Thyroid gland (tissue), 4 donors: ENCODE data around the gene CYP27A1. TPM values are rescaled to one million over a fixed set of nuclear protein-coding genes. Genes with fewer than 3 reads are reported as not detected.

Experiments used
- DNase-seq, 2 donors: peaks; one replicate each; pipeline ENCODE4 v3.0.0-alpha.2; 2019
- H3K27ac ChIP-seq, 3 donors: fragments of 200-600 bp; sonication (generic); 1 replicate in 2 of 3; 2 replicates in 1 of 3; pipeline ENCODE4 v1.5.1; 2016 to 2019; ENCODE audit warnings: mild to moderate bottlenecking in 1 of 3, moderate library complexity in 1 of 3
- H3K27me3 ChIP-seq: fragments of 200-600 bp; sonication (generic); one replicate; pipeline ENCODE4 v1.5.1; 2019
- H3K36me3 ChIP-seq, 2 donors: fragments of 200-600 bp; sonication (generic); one replicate each; pipeline ENCODE4 v1.5.1; 2016 to 2019
- H3K4me1 ChIP-seq, 2 donors: fragments of 200-600 bp; sonication (generic); one replicate each; pipeline ENCODE4 v1.5.1; 2017 to 2019
- H3K4me3 ChIP-seq, 3 donors: fragments of 200-600 bp; sonication (generic); replicated peaks in 1 of 3; 1 replicate in 2 of 3; 2 replicates in 1 of 3; pipeline ENCODE4 v1.5.1; 2016; ENCODE audit warnings: mild to moderate bottlenecking in 1 of 3
- H3K9me3 ChIP-seq: fragments of 200-600 bp; sonication (generic); one replicate; pipeline ENCODE4 v1.5.1; 2017
- CTCF ChIP-seq, 6 experiments: fragments of 200-600 bp in 3 of 6; fragments of 450-650 bp in 3 of 6; sonication (generic) in 3 of 6; IDR thresholded peaks; one replicate each; pipeline ENCODE4 v1.5.1; 2016 to 2019; ENCODE audit warnings: antibody characterized with exemption in 6 of 6, mild to moderate bottlenecking in 2 of 6, inconsistent platforms in 1 of 6, moderate library complexity in 1 of 6
- POLR2A ChIP-seq, 2 donors: fragments of 450-650 bp; IDR thresholded peaks; one replicate each; pipeline ENCODE4 v1.6.1; 2017; ENCODE audit warnings: antibody characterized with exemption in 2 of 2, mild to moderate bottlenecking in 2 of 2, moderate library complexity in 1 of 2
- WGBS, 2 donors: methylation state at CpG; one replicate each; pipeline ENCODE4 v1.1.5; 2017; 5-methylcytosine and 5-hydroxymethylcytosine counted together
- intact Hi-C: fragments of 100-400 bp; cut with DNase I; formaldehyde crosslinking; loops from one replicate; pipeline ENCODE4 v1.15.1; 2023
- total RNA-seq, 4 donors: library from RNA; depleted of rRNA; stranded (reverse); fragments of >200 nt; gene quantifications; one replicate each; pipeline ENCODE4 v1.2.3, GENCODE V29; 2016

The CYP27A1 gene
- 10 to 100 TPM in 3 of 4 donors, 1 to 10 TPM in 1; 9.0 to 26.8 (median 17.0) TPM for total RNA-seq

DNA sequence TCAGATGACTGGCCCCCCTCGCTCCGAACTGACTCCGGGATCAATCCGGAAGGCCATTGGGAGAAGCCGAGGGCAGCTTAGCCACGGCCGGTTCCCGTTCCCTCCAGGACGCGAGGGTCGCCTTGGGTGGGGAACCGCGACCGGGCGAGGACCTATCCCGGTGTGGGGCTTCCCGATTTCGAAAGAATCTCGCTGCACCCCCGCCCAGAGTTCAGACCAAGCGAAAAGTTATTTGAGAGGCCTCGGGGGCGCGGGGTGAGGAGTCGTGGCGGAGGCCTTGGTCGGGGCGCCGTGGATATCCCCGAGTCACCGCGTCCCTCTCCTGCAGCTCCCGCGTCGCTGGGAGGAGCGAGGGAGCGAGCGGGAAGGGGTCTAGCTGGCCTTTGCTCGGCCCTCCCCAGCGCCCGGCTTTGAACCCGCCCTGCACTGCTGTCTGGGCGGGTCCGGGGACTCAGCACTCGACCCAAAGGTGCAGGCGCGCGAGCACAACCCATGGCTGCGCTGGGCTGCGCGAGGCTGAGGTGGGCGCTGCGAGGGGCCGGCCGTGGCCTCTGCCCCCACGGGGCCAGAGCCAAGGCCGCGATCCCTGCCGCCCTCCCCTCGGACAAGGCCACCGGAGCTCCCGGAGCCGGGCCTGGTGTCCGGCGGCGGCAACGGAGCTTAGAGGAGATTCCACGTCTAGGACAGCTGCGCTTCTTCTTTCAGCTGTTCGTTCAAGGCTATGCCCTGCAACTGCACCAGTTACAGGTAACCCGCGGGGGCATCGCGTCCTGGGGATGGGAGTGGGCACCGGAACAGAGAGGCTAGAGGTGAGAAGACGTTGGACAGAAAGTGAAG, at the start of gene CYP27A1:
Gene CYP27A1 (plus strand): TSS at position 457 of the 837 bp plus-strand sequence. CDS start 36 bp downstream, at position 493.
- Histone ChIP-seq H3K4me3 (peak within 1 kb of the TSS; percentile 8 to 71 (median 28)), H3K36me3 (no peaks in the 10 kb centered on the region), H3K27me3 (peaks cover 6% of the 10 kb centered on the region), H3K9me3 (no peaks in the 10 kb centered on the region), H3K27ac (peak within 1 kb of the TSS; percentile 2 to 68 (median 29)), H3K4me1 (peaks cover 0 to 7% of the 10 kb centered on the region in 2 donors)
- peak; percentile 43 to 48 for DNase-seq
- intact Hi-C loops: no loop called here
- 4 to 5% methylated on average over 23 to 44 of the region's 76 CpGs for WGBS, 2 donors
- TF ChIP-seq CTCF (IDR thresholded peaks at IDR 0.05): no peak
- no peak for TF ChIP-seq POLR2A (IDR thresholded peaks at IDR 0.05)

GRCh38 chr2:218732761-218733158, 49.2 kb upstream of the CYP27A1 start:
- Histone ChIP-seq H3K9me3 (no peaks in the 10 kb centered on the region), H3K4me1 (peaks cover 0 to 4% of the 10 kb centered on the region in 2 donors), H3K36me3 (peaks cover 0 to 2% of the 10 kb centered on the region in 2 donors), H3K27me3 (no peaks in the 10 kb centered on the region), H3K27ac (no peak overlapping the region), H3K4me3 (no peak overlapping the region)
- TF ChIP-seq CTCF (IDR thresholded peaks at IDR 0.05) (no peak), POLR2A (IDR thresholded peaks at IDR 0.05) (no peak)
- no peak for DNase-seq
- 82 to 89% methylated on average over 2 of the region's 2 CpGs for WGBS, 2 donors
- intact Hi-C loops: loop anchor here (5.0 kb wide), 1 partner anchor 115 kb away; no protein-coding TSS in a partner anchor

DNA sequence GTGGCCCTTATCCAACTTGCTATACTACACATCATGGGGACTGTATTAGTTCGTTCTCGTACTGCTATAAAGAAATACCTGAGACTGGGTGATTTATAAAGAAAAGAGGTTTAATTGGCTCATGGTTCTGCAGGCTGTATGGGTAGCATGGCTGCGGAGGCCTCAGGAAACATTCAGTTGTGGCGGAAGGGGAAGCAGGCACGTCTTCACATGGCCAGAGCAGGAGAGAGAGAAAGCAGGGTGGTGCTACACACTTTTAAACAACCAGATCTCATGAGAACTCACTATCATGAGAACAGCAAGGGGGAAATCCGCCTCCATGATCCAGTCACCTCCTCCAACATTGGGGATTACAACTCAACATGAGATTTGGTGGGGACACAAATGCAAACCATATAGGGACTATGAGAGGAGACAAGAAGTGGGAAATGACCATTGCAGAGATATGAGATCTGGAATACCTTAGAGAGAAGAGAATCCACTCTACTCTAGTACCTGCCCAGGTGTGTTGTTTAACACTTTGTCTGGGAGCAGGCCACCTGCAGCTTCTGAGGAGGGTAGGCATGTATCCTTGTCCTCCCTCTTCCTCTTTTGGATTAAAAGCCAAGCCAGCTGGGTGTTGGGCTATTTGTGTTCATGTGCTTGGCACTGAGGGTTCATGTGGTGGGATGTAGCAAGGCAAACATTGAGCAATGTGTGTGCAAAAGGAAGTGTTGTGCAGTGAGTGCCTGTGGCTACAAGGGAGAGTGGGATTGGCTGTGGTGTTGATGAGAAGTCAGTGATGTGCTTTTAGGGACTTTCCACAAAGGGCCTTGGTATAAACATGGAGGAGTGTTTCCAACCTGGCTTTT, 48.6 kb upstream of the CYP27A1 start:
- peaks cover 0 to 4% of the 10 kb centered on the region in 2 donors for H3K4me1 ChIP-seq
- no peak overlapping the region for H3K4me3 ChIP-seq
- H3K36me3 ChIP-seq: peaks cover 0 to 8% of the 10 kb centered on the region in 2 donors
- H3K27ac ChIP-seq: no peak overlapping the region
- TF ChIP-seq POLR2A (IDR thresholded peaks at IDR 0.05): no peak
- TF ChIP-seq CTCF (IDR thresholded peaks at IDR 0.05): no peak
- no peaks in the 10 kb centered on the region for H3K9me3 ChIP-seq
- DNase-seq: no peak
- intact Hi-C loops: loop anchor here (5.0 kb wide), 1 partner anchor 114 kb away; no protein-coding TSS in a partner anchor
- H3K27me3 ChIP-seq: no peaks in the 10 kb centered on the region
- 86 to 96% methylated on average over 6 of the region's 6 CpGs for WGBS, 2 donors

DNA sequence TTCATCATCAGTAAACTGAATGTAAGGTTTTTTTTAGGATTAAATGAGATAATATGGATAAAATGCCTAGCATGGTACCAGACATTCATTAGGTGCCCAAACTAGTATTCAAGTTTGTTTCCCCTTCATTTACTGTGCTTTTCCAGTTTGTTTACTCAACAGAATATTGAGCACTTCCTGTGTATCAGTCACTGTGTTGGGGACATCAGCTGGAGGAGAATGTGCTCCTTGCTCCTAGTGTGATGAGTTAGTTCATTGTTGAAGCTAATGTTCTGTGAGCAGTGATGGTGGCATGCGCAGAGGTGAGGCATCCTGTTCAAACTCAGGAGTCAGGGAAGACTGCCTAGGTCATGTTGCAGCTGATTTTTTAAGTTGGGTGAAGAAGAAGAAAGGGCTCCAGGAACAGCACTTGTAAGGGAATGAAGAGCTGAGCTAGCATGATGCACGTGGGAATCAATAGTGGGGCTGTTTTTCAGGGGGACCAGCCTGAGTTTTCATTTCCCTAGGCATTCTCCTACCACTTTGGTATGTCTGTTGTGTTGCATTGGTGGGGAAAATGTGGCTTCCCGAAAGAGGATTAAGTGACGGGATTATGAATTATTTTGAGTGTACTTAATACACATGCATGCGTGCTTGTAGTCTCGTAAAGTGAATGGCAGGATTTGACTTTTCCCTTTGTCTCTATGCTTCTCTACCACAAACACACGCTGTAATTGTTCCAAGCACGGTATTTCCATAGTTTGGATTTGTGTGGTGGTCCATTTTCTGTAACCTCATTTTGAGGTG, 47.6 kb upstream of the CYP27A1 start:
- Histone ChIP-seq H3K9me3 (no peaks in the 10 kb centered on the region), H3K4me1 (peaks cover 0 to 4% of the 10 kb centered on the region in 2 donors), H3K4me3 (no peak overlapping the region), H3K27ac (no peak overlapping the region), H3K27me3 (no peaks in the 10 kb centered on the region), H3K36me3 (peaks cover 0 to 15% of the 10 kb centered on the region in 2 donors)
- intact Hi-C loops: loop anchor here (5.0 kb wide), 1 partner anchor 113 kb away; no protein-coding TSS in a partner anchor
- TF ChIP-seq POLR2A (IDR thresholded peaks at IDR 0.05): no peak
- TF ChIP-seq CTCF (IDR thresholded peaks at IDR 0.05): no peak
- no peak for DNase-seq
- 96% methylated on average over 8 of the region's 8 CpGs for WGBS, 2 donors
